IPS-11a (cell line): ENCODE measurements around the gene CROCC2.

Experiments
- H3K4me3 ChIP-seq: one replicate; pipeline ENCODE4 v1.5.1; 2013; ENCODE audit warnings: low read depth, low read length, control low read depth

CROCC2 gene

GRCh38 chr2:240932001-240932723 is 26.0 kb downstream of the CROCC2 start:
- no peak overlapping the region for H3K4me3 ChIP-seq

GRCh38 chr2:240932724-240933047 is 26.6 kb downstream of the CROCC2 start:
- no peak overlapping the region for H3K4me3 ChIP-seq

DNA sequence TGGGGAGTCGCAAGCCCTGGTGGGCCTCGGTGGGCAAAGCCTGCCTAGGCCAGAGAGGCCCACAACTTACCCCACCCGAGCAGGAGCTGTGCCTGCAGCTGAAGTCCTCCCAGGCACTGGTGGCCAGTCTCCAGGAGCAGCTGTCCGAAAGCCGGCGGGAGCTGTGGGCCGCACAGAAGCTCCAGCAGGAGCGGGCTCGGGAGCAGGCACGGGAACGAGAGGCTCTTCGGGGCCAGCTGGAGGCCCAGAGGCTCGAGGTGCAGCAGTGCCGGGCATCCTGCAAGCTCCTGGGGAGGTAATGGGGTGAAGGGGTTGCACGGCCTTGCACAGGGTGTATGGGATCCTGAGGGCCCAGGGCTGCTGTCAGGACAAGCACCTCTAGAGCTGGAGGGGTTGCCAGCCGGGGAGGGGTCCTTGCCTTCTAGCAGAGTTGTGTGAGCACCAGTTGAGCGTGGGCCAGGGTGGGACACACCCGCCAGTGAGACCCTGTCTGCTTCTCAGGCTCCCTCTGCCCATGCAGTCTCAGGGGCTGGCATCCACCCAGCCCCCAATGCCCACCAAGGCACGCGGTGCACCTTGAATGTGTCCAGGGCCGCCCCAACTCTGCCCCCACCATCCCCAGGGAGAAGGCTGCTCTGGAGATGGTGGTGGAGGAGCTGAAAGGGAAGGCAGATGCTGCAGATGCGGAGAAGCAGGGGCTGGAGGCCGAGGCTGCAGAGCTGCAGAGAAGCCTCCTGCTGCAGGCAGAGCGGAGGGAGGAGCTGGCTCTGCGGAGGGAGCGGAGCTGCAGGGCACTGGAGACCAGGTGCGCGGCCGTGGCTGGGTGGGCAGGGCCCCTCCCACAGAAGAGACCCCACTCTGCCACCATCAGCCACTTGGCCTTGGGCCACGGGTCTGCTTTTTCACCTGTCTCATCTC is 27.2 kb downstream of the CROCC2 start:
- H3K4me3 ChIP-seq, result no peak overlapping the region

DNA sequence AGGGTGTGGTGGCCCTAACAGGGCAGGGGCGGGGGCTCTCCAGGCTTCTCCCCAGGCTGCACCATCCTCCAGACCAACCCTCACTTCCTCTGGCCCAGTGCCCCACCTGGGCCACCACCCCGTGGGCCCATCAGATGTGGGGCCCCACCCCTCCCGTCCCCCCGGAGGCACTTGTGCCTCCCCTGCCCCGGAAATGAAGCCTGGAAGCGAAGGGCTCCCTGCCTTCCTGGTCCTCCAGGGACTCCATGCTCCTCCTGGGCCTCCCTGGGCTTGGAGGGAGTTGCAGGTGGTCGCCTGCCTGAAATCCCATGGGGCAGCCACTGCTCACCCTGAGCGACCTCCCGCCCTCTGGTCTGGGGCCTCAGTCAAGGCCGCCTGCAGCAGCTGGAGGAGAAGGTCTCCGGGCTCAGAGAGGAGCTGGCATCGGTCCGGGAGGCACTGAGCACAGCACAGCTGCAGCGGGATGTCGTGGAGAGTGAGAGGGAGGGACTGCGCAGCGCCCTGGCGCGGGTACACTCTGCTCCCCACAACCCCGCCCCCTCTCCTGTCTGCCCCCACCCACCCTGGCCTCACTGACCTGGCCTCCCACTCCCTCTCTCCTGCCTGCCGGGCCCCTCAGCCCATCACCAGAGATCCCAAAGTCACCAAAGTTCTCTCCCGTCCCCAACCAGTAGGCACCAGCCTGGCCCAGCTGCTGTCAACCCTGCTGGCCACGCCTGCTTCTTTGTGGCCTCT is 28.0 kb downstream of the CROCC2 start:
- H3K4me3 ChIP-seq, result no peak overlapping the region

- H3K4me3 ChIP-seq, result no peak overlapping the region
Measured at GRCh38 chr2:240934701-240935102, 28.6 kb downstream of the CROCC2 start.

DNA sequence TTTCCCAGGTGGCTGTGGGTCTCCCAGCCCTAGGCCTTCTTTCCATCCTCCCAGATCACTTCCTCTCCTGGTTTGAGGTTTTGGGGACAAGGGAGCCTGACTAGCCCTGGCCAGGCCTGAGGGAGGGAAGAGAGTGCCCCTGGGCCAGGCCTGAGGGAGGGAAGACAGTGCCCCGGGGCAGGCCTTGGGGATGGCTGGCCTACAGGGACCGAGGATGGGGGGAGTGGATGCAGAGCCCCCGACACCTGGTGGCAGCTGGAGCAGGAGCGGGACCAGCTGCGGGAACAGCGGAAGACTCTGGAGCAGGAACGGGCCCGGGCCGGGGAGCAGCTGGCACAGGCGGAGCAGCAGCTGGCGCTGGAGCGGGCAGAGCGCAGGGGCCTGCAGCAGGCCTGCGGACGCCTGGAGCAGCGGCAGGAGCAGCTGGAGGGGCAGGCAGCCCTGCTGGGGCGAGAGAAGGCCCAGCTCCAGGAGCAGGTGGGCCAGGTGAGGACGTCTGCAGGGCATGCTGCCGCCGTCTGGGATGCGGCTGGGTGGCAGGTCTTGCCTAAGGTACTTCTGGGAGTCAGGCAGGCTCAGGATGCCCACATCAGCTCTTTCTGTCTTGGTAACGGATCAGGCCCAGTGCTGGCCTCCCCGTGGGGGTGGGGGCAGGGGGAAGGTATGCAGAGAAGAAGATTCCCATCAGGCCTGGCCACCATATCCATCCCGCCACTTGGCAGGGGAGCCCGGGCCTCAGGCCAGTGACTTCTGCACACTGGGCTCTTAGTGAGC is 29.2 kb downstream of the CROCC2 start:
- no peak overlapping the region for H3K4me3 ChIP-seq

GRCh38 chr2:240936106-240936505 is 30.0 kb downstream of the CROCC2 start:
- H3K4me3 ChIP-seq, result no peak overlapping the region

DNA sequence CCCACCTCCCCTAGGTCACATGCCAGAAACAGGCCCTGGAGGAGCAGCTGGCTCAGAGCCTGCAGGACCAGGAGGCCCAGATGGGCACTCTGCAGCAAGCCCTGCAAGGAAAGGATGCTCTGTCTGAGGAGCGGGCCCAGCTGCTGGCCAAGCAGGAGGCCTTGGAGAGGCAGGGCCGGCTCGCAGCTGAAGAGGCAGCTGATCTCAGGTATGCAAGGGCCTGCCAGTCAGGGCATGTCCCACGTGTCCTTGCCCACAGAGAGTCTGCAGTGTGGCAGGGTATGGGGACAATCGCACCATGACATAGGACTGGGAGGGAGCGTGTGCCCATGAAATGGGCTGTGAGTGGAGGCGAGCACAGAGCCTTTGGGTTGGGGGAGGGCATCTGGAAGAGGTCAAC is 39.9 kb downstream of the CROCC2 start:
- no peak overlapping the region for H3K4me3 ChIP-seq

DNA sequence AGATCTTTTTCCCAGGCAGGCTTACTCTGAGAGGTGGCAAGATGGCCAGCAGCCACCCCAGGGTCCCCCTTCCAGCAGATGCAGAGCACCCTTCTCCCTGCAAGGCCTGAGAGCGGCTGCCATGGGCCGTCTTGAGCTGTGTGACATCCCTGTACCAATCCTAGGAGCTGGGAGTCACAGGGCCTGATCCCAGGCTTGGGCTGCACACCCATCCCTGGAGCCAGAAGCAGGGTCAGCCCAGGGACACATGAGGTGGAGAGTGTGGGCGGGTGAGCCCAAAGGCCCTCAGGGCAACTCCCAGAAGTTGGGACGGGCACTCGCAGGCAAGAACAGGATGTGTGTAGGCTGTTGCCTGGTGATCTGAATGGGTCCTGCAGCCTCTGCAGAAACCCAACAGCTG is 40.5 kb downstream of the CROCC2 start:
- no peak overlapping the region for H3K4me3 ChIP-seq

DNA sequence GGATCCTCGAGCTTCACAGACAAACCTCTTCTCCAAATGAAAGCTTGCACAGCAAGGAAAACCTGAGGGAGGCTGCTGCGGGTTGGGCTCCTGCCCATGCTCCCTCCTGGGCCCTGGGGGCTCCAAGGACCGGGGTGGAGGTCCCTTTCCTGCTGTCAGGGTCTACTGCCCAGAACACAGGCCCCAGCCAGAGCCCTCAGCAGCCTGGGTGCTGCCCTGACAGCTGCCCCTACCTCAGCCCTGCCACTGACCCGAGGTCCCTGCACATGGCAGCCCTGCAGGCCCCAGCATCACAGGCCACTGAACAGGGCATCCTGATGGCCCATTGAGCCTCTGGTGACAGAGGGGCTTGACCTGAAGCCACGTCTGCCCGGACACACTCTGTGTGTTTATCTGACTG is 41.0 kb downstream of the CROCC2 start:
- no peak overlapping the region for H3K4me3 ChIP-seq

- no peak overlapping the region for H3K4me3 ChIP-seq
Measured at GRCh38 chr2:240947607-240948006, 41.5 kb downstream of the CROCC2 start.

GRCh38 chr2:240948086-240948485 is 42.0 kb downstream of the CROCC2 start:
- H3K4me3 ChIP-seq, result no peak overlapping the region

GRCh38 chr2:240948905-240949790 is 43.0 kb downstream of the CROCC2 start:
- no peak overlapping the region for H3K4me3 ChIP-seq

DNA sequence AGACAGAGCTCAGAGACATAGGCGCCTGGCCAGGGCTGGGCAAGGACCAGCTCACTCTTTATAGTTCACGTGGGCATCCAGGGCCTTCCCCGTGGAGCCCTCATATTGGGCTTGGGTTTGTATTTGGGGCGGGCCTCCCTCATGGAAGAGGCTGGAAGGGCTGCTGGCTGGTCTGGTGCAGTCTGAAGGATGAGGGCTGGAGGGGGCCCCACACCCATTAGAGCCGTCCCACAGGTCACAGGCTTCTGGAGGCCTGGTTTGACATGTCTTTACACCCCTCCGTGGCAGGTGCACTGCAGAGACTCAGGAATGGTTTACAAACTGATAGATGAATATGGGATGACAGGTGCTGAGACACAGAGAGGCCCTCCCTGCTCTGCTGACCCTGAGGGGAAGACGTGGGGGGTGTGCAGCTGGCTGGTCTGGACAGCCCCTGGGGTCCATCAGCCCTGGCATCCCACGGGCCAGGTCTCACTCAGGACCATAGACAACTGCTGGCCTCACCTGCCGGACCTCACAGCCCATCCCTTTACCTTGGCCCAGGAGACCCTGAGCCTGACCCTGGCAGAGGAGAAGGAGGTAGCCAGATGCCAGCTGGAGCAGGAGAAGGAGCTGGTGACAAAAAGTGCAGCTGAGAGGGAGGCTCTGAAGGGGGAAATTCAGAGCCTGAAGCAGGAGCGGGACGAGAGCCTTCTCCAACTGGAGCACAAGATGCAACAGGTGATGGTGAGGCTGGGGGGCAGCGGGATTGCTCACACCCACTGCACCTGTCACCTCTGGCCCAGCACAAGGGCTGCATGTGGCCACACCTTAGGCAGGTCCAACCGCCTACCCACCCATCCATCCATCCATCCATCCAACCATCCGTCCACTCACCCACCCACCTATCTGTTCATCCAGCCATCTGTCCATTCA is 43.9 kb downstream of the CROCC2 start:
- no peak overlapping the region for H3K4me3 ChIP-seq

DNA sequence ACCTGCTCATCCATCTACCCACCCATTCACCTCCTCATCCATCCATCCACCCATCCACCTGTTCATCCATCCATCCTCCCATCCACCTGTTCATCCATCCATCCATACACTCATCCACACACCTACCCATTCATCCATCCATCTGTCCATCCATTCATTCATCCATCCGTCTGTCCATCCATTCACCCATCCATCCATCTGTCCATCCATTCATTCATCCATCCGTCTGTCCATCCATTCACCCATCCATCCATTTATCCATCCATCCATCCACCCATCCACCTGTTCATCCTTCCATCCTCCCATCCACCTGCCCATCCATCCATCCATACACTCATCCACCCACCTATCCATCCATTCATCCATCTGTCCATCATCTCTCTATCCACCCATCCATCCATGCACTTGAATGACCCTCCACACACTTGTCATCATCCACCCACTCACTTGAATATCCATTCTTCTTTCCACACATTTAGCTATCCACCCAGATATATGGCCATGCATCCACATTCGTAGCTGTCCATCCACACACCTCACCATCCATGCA is 45.0 kb downstream of the CROCC2 start:
- no peak overlapping the region for H3K4me3 ChIP-seq

- no peak overlapping the region for H3K4me3 ChIP-seq
Measured at GRCh38 chr2:240952496-240953246, 46.5 kb downstream of the CROCC2 start.

DNA sequence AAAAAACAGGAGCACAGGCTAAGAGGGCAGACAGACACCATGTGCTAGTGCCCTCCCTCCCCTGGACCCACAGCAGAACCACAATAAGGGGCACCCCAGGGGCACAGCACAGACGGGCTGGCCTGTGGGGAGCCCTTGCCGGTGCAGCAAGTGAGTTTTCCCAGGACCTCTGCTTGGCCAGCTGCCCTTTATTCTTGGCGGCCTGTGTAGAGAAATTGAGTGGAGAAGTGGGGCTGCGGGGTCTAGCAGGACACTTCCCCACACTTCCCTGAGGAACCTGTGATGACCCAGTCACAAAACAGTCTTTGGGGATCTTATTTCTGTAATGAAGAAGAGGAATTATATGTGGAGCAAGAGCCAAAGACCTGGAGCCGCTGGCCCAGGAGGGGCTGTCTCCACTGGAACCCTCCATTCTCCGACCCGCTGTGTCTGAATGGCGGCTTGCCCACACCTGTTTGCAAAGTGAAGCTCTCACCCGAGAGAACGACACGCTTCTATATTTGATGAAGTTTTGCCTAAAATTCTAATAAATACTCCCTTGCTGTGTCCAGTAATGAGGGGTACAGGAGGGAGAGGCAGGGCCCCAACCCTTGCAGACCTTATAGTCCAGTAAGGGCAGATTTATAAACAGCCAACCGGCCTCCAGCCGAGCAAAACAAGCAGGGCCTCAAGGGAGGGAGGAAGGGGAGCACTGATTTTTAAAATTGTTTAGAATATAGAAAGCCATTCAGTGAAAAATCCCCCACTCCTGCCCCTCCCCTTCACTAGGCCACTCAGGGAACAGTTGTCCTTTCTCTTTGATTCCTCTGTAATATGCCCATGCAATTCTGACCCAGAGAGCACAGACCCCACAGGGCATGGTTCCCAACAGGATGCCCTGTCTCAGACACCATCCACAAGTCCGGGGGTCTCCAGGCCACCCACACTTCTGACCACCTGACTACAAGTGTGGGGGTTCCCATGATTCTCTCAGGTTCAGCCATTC is 47.6 kb downstream of the CROCC2 start:
- H3K4me3 ChIP-seq, result no peak overlapping the region
